ENCODE results near the gene SPATA13.

DNA sequence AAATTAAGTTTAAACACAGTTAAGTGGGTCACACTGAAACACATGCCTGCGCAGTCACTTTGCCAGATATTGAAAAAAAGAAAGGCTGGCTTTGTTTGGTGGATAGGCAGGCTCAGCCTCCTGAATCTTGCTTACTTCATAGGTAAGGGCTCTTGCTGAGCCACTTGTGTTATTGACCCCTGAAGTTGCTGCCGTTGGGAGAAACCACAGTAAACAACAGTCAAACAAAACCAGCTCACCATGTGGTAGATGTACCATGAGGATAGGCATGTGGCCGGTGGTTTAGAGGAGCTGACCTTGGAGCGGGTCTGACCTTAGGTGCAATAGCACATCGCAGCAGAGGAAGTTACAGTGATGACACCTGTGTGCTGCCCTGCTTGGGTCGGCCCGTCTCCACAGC lies 52.2 kb downstream of the SPATA13 start:
- TF ChIP-seq, protein P1, sequence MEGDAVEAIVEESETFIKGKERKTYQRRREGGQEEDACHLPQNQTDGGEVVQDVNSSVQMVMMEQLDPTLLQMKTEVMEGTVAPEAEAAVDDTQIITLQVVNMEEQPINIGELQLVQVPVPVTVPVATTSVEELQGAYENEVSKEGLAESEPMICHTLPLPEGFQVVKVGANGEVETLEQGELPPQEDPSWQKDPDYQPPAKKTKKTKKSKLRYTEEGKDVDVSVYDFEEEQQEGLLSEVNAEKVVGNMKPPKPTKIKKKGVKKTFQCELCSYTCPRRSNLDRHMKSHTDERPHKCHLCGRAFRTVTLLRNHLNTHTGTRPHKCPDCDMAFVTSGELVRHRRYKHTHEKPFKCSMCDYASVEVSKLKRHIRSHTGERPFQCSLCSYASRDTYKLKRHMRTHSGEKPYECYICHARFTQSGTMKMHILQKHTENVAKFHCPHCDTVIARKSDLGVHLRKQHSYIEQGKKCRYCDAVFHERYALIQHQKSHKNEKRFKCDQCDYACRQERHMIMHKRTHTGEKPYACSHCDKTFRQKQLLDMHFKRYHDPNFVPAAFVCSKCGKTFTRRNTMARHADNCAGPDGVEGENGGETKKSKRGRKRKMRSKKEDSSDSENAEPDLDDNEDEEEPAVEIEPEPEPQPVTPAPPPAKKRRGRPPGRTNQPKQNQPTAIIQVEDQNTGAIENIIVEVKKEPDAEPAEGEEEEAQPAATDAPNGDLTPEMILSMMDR (IDR thresholded peaks at IDR 0.05), result no peak
- TF ChIP-seq POLR2A (IDR thresholded peaks at IDR 0.05), result no peak
